BLaER1 treated with 17β-estradiol and CSF1 and Interleukin-3, amounts not matched to agents 10 nM and 100 nM (cell line): ENCODE results near the gene CD93.
A peak's percentile ranks its signal among the peaks of the same experiment; 100 is the strongest.

Experiments used
- H3K27ac ChIP-seq, 11 experiments: shearing (Covaris generic); formaldehyde crosslinking; 2 replicates each; pipeline ENCODE4 v1.8.1; 2022
- H3K27me3 ChIP-seq, 11 experiments: shearing (Covaris generic); formaldehyde crosslinking; 2 replicates each; pipeline ENCODE4 v1.8.1; 2022
- H3K36me3 ChIP-seq, 11 experiments: shearing (Covaris generic); formaldehyde crosslinking; 2 replicates each; pipeline ENCODE4 v1.8.1; 2022
- H3K4me1 ChIP-seq, 10 experiments: shearing (Covaris generic); formaldehyde crosslinking; 2 replicates each; pipeline ENCODE4 v1.8.1; 2022
- H3K4me2 ChIP-seq, 11 experiments: shearing (Covaris generic); formaldehyde crosslinking; 2 replicates each; pipeline ENCODE4 v1.8.1; 2022
- H3K4me3 ChIP-seq, 10 experiments: shearing (Covaris generic); formaldehyde crosslinking; 2 replicates each; pipeline ENCODE4 v1.8.1; 2022
- H3K9ac ChIP-seq, 11 experiments: shearing (Covaris generic); formaldehyde crosslinking; 2 replicates each; pipeline ENCODE4 v1.8.1; 2022
- H3K9me3 ChIP-seq, 11 experiments: shearing (Covaris generic); formaldehyde crosslinking; replicated peaks in 1 of 11; 2 replicates each; pipeline ENCODE4 v1.8.1; 2022
- H4K20me1 ChIP-seq, 11 experiments: shearing (Covaris generic); formaldehyde crosslinking; 2 replicates each; pipeline ENCODE4 v1.8.1; 2022
- Cebpa-rat ChIP-seq, 11 experiments: shearing (Covaris generic); IDR thresholded peaks; 2 replicates each; pipeline ENCODE4 v1.8.1; 2022

Gene CD93

GRCh38 chr20:23048283-23049200 lies 37.6 kb downstream of the CD93 start:
- H3K9me3 ChIP-seq, result peaks cover 0 to 9% (median 0%) of the 10 kb centered on the region in 11 experiments; a peak in 1 of 22 replicates
- H4K20me1 ChIP-seq, result peaks cover 0 to 39% (median 4%) of the 10 kb centered on the region in 11 experiments; a peak in 8 of 22 replicates
- H3K4me1 ChIP-seq, result peaks cover 36 to 78% (median 45%) of the 10 kb centered on the region in 10 experiments
- H3K4me2 ChIP-seq, result peak overlapping the region; percentile 91 to 100 (median 98)
- peak overlapping the region; percentile 55 to 73 (median 60) for H3K4me3 ChIP-seq
- no peak for TF ChIP-seq Cebpa-rat (IDR thresholded peaks at IDR 0.05)
- H3K36me3 ChIP-seq, result 0 out of 22 replicates have a peak, but pooled peaks cover 0 to 9% (median 0%) of the 10 kb centered on the region in 11 experiments
- H3K27me3 ChIP-seq, result peaks cover 48 to 72% (median 66%) of the 10 kb centered on the region in 11 experiments
- H3K9ac ChIP-seq, result peak overlapping the region; percentile 52 to 73 (median 66); a peak in 21 of 22 replicates
- H3K27ac ChIP-seq, result peak overlapping the region in 10 of 11 experiments; percentile 35 to 64 (median 52); a peak in 19 of 22 replicates

GRCh38 chr20:23047738-23048214 lies 38.3 kb downstream of the CD93 start:
- peaks cover 28 to 74% (median 39%) of the 10 kb centered on the region in 10 experiments for H3K4me1 ChIP-seq
- peaks cover 0 to 39% (median 4%) of the 10 kb centered on the region in 11 experiments; a peak in 8 of 22 replicates for H4K20me1 ChIP-seq
- peak overlapping the region in 9 of 10 experiments; percentile 55 to 73 (median 60); a peak in 16 of 20 replicates for H3K4me3 ChIP-seq
- peaks cover 47 to 67% (median 65%) of the 10 kb centered on the region in 11 experiments for H3K27me3 ChIP-seq
- peak overlapping the region; percentile 91 to 100 (median 98) for H3K4me2 ChIP-seq
- TF ChIP-seq Cebpa-rat (IDR thresholded peaks at IDR 0.05), result no peak
- peaks cover 0 to 9% (median 0%) of the 10 kb centered on the region in 11 experiments; a peak in 1 of 22 replicates for H3K9me3 ChIP-seq
- peak overlapping the region in 4 of 11 experiments; percentile 18 to 69 (median 44); a peak in 2 of 22 replicates for H3K9ac ChIP-seq
- 0 out of 22 replicates have a peak, but pooled peaks cover 0 to 9% (median 0%) of the 10 kb centered on the region in 11 experiments for H3K36me3 ChIP-seq
- H3K27ac ChIP-seq, result no peak overlapping the region

GRCh38 chr20:23047001-23047737 lies 39.0 kb downstream of the CD93 start:
- TF ChIP-seq Cebpa-rat (IDR thresholded peaks at IDR 0.05), result no peak
- H3K9me3 ChIP-seq, result peaks cover 0 to 9% (median 0%) of the 10 kb centered on the region in 11 experiments; a peak in 1 of 22 replicates
- H3K4me1 ChIP-seq, result peaks cover 28 to 75% (median 37%) of the 10 kb centered on the region in 10 experiments
- peaks cover 41 to 62% (median 59%) of the 10 kb centered on the region in 11 experiments for H3K27me3 ChIP-seq
- peak overlapping the region in 2 of 11 experiments; percentile 3 to 62; a peak in 2 of 22 replicates for H3K9ac ChIP-seq
- H4K20me1 ChIP-seq, result peaks cover 0 to 39% (median 4%) of the 10 kb centered on the region in 11 experiments; a peak in 8 of 22 replicates
- no peak overlapping the region for H3K27ac ChIP-seq
- peak overlapping the region in 6 of 10 experiments; percentile 55 to 73 (median 61); a peak in 10 of 20 replicates for H3K4me3 ChIP-seq
- 0 out of 22 replicates have a peak, but pooled peaks cover 0 to 9% (median 0%) of the 10 kb centered on the region in 11 experiments for H3K36me3 ChIP-seq
- H3K4me2 ChIP-seq, result peak overlapping the region in 10 of 11 experiments; percentile 5 to 100 (median 98); a peak in 13 of 22 replicates

DNA sequence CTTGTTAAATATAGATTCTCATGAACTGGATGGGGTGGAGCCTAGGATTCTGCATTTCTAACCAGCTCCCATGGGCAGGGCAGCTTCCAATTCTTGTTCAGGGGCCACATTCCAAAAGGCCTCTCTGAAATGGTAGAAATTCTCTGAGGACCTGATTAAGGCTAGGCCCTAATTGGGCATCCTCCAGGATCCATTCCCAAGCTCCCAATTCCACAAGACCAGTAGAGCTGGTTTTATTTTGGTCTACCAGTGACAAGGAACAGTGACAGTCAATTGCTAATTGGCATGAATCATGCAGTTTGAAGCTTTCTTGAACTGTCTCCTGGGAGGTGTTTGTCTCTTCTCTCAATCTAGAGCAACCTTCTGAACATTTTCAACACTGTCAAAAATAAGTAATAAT lies 39.7 kb downstream of the CD93 start:
- peak overlapping the region in 3 of 10 experiments; percentile 55 to 66 (median 62); a peak in 6 of 20 replicates for H3K4me3 ChIP-seq
- TF ChIP-seq Cebpa-rat (IDR thresholded peaks at IDR 0.05), result no peak
- H3K27ac ChIP-seq, result no peak overlapping the region
- peaks cover 34 to 55% (median 52%) of the 10 kb centered on the region in 11 experiments for H3K27me3 ChIP-seq
- H3K9me3 ChIP-seq, result peaks cover 0 to 9% (median 0%) of the 10 kb centered on the region in 11 experiments; a peak in 1 of 22 replicates
- peaks cover 0 to 39% (median 4%) of the 10 kb centered on the region in 11 experiments; a peak in 8 of 22 replicates for H4K20me1 ChIP-seq
- peaks cover 28 to 75% (median 37%) of the 10 kb centered on the region in 10 experiments for H3K4me1 ChIP-seq
- 0 out of 22 replicates have a peak, but pooled peaks cover 0 to 9% (median 0%) of the 10 kb centered on the region in 11 experiments for H3K36me3 ChIP-seq
- H3K4me2 ChIP-seq, result peak overlapping the region in 7 of 11 experiments; percentile 3 to 98 (median 96); a peak in 11 of 22 replicates
- H3K9ac ChIP-seq, result peak overlapping the region in 2 of 11 experiments; percentile 40 to 62; a peak in 2 of 22 replicates

DNA sequence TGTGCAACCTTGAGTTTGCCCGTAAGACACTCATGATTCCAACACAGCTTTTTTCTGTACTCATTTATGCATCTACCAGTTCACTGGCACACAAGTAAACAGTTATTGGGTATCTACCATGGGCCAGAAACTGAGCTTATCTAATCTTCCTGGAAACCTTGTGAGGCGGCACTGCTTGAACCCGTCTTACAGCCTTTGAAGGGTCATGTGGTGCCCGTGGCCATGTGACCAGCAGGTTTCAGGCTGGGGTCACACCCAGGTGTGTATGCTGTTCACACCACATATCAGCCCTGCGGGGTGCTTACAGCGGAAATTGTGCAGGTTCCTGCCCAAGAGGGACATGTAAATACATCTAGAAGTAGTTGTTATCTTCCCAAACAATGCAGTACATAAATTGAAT lies 42.7 kb downstream of the CD93 start:
- Histone ChIP-seq H3K4me2 (no peak overlapping the region), H3K27ac (no peak overlapping the region), H3K4me3 (no peak overlapping the region), H3K36me3 (0 out of 22 replicates have a peak, but pooled peaks cover 0 to 9% (median 0%) of the 10 kb centered on the region in 11 experiments), H4K20me1 (peaks cover 0 to 39% (median 0%) of the 10 kb centered on the region in 11 experiments; a peak in 7 of 22 replicates), H3K27me3 (peaks cover 17 to 25% (median 21%) of the 10 kb centered on the region in 11 experiments), H3K4me1 (peaks cover 8 to 47% (median 12%) of the 10 kb centered on the region in 10 experiments), H3K9ac (no peak overlapping the region), H3K9me3 (peaks cover 0 to 5% (median 0%) of the 10 kb centered on the region in 11 experiments; a peak in 1 of 22 replicates)
- TF ChIP-seq Cebpa-rat (IDR thresholded peaks at IDR 0.05), result no peak

DNA sequence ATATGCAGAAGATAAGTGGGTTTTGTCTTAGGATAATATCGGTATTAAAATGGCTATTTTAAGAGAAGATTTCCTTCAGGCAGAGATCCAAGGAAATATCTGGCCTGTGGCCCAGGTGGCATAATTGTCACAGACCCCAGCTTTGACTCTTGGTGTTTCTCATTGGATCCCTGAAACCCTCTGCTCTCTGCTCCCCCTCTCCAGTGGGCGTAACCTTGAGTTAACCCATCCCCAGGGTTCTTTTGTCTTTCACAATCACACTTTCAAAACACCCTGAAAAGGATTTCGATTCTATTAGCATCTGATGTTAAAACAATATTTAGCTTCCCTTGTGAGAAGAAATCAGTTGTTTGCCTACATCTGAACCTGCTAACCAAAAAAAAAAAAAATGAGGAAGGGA lies 43.9 kb downstream of the CD93 start:
- Histone ChIP-seq H3K36me3 (0 out of 22 replicates have a peak, but pooled peaks cover 0 to 4% (median 0%) of the 10 kb centered on the region in 11 experiments), H4K20me1 (peaks cover 0 to 28% (median 0%) of the 10 kb centered on the region in 11 experiments; a peak in 5 of 22 replicates), H3K4me1 (peaks cover 0 to 36% (median 2%) of the 10 kb centered on the region in 10 experiments; a peak in 8 of 20 replicates), H3K9ac (no peak overlapping the region), H3K4me3 (no peak overlapping the region), H3K4me2 (0 out of 22 replicates have a peak overlapping the region, but pooled peaks of 1 of the 11 experiments have one; percentile 4), H3K9me3 (no peaks in the 10 kb centered on the region), H3K27ac (no peak overlapping the region), H3K27me3 (peaks cover 6 to 14% (median 10%) of the 10 kb centered on the region in 11 experiments)
- TF ChIP-seq Cebpa-rat (IDR thresholded peaks at IDR 0.05), result no peak

DNA sequence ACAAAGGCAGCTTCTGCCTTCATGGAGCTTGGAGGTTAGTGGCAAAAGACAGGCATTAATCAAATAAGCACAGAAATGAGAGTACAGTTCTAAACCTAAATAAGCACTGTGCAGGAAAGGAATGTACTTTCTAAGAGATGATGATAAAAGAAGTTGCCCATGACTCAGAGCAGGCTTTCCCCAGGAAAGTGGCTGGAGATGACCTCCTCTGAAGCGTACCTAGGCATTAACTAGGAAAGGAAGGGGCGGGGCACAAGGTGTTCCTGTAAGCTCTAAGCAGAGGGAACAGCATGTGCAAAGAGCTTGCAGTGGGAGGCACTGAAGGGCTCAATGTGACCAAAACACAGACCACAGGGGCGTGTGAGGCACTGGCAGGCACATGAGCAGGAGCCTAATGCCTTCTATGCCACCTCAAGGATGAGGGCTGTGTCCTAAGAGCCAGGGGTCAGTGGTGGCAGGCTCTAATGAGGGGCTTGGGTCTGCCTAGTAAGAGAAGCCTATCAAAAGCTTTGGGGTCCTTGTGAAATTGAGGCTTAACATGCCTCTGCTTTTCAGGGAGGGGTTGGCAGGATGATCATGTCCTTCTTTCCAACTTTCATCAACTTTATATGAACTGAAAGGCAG lies 46.1 kb downstream of the CD93 start:
- Histone ChIP-seq H3K4me2 (no peak overlapping the region), H3K9me3 (peaks cover 5 to 14% (median 11%) of the 10 kb centered on the region in 11 experiments; a peak in 14 of 22 replicates), H3K4me1 (peaks cover 5 to 13% (median 7%) of the 10 kb centered on the region in 10 experiments; a peak in 12 of 20 replicates), H3K36me3 (no peaks in the 10 kb centered on the region), H3K27ac (no peak overlapping the region), H3K27me3 (peaks cover 0 to 5% (median 0%) of the 10 kb centered on the region in 11 experiments; a peak in 2 of 22 replicates), H3K9ac (no peak overlapping the region), H3K4me3 (no peak overlapping the region), H4K20me1 (peaks cover 0 to 6% (median 0%) of the 10 kb centered on the region in 11 experiments; a peak in 2 of 22 replicates)
- TF ChIP-seq Cebpa-rat (IDR thresholded peaks at IDR 0.05), result no peak
